Measurements from ENCODE around the gene COPZ2. TPM values are rescaled to one million over a fixed set of nuclear protein-coding genes. Genes with fewer than 3 reads are reported as not detected.
"Not testable (repeated sequence)": the region's sequence is repeated elsewhere in the genome, so short reads cannot be mapped to it uniquely, and the experiment has no call there.

Gene COPZ2, protein sequence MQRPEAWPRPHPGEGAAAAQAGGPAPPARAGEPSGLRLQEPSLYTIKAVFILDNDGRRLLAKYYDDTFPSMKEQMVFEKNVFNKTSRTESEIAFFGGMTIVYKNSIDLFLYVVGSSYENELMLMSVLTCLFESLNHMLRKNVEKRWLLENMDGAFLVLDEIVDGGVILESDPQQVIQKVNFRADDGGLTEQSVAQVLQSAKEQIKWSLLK
- 5.5 and 9.5 TPM in 2 replicates for total RNA-seq

DNA sequence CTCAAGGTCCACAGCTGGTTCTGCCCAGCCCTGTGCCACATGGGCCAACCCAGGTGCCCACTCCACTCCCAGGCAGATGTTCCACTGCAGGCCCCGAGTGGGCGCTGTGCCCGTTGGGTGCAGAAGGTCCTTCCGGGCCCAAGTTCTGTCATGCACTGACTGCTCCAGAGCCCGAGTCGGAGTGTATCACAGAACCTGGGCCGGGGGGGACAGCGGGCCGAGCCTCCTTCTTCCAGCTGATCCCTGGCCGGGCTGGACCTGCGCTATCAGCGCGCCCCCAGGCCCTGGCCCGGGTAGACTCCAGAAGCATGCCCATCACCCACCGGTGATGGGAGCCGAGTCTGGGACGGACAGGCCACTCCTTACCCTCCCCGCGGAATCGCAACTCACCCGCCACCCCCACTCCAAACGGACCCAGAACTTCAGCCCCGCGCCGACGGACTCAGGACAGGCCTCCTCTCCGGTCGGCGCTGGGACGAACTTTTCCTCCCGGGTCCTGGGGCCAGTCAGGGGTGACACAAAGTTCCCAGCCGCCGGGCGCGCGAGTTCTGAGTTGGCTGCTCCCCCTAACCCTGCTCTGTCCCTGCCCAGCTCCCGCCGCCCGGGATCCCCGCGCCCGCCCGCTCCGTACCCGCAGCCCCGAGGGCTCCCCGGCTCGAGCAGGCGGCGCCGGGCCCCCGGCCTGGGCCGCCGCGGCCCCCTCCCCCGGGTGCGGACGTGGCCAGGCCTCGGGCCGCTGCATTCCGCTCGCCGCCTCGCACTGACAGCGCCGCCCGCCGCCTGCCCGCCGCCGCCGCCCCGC lies at the start of gene COPZ2:
Gene COPZ2, minus strand, starts transcription at position 762 of the 802 bp plus-strand sequence. Its CDS starts 20 bp downstream, at position 742.
- DNase-seq (ENCODE audit: low read depth in 2 of 2) = peak in 1 of 2 donors; percentile 71

- no peak for DNase-seq (ENCODE audit: low read depth in 2 of 2)
These were observed 47.3 kb upstream of the COPZ2 start for GRCh38 chr17:48084932-48085331.

DNA sequence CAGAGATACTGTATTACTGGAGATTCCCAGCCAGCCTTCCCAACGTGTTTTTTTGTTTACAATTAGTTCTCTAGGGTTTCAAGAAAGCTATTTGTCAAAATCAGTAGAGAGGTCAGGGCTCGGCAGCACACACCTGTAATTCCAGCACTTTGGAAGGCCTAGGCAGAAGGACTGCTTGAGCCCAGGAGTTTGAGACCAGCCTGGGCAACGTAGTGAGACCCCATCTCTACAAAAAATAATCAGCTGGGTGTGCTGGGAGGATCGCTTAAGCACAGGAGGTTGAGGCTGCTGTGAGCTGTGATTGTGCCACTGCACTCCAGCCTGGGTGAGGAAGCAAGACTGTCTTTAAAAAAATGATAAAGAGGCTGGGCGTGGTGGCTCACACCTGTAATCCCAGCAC lies 44.3 kb upstream of the COPZ2 start:
- no peak for DNase-seq (ENCODE audit: low read depth in 2 of 2)

DNA sequence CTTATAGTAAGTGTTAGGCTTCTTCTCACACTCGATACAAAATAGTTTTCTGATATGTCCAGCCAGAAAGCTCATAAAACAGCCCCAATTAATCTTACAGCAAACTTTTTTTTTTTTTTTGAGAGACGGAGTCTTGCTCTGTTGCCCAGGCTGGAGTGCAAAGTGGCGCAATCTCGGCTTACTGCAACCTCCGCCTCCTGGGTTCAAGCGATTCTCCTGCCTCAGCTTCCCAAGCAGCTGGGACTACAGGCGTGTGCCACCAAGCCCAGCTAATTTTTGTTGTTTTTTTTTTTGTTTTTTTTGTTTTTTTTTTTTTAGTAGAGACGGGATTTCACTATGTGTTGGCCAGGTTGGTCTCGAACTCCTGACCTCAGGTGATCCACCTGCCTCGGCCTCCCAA lies 39.6 kb upstream of the COPZ2 start:
- DNase-seq (ENCODE audit: low read depth in 2 of 2) = not testable (repeated sequence)

- DNase-seq (ENCODE audit: low read depth in 2 of 2) = peak; percentile 67 to 80
These were observed 36.9 kb upstream of the COPZ2 start for GRCh38 chr17:48074322-48075081.

DNA sequence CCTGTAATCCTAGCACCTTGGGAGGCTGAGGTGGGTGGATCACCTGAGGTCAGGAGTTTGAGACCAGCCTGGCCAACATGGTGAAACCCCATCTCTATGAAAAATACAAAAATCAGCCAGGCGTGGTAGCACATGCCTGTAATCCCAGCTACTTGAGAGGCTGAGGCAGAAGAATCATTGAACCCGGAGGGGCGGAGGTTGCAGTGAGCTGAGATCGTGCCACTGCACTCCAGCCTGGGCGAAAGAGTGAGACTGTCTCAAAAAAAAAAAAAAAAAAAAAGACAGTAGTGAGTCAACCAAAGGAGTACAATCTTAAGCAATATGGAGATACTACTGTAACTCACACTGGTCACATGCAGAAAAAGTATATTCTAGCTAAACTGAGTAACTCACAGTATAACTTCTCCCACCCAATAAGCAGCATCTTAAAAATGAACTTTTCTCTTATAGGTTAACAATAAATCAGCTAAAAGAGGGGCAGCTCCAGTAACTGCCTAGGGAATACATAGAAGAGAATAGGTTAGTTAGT lies 36.0 kb upstream of the COPZ2 start:
- not testable (repeated sequence) for DNase-seq (ENCODE audit: low read depth in 2 of 2)

DNA sequence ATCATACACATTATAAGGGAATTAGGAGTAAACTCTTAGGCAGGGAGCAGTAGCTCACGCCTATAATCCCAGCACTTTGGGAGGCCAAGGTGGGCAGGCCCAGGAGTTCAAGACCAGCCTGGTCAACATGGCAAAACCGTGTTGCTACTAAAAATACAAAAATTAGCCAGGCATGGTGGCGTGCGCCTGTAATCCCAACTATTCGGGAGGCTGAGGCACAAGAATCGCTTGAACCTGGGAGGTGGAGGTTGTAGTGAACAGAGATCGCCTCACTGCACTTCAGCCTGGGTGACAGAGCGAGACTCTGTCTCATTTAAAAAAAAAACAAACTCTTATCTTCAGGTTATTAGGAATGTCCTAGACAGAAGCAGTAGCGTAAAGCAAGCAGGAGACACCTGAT lies 35.2 kb upstream of the COPZ2 start:
- not testable (repeated sequence) for DNase-seq (ENCODE audit: low read depth in 2 of 2)

DNA sequence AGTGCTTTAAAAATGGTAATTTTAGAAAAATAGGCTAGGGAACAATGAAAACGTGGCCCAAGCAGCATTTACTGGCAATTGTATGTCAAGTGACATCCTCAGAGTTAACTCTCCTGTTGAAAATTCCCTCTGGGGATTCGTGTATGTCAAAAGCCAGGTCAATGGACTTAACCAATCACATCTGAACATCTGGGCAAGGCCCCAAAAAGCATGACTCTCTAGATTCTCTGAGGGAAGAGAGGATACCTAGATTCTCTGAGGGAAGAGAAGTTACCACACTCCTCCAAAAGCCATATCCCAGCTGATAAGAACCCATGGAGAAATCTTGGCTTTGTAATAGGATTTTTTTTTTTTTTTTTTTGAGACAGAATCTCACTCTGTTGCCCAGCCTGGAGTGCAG lies 34.1 kb upstream of the COPZ2 start:
- DNase-seq (ENCODE audit: low read depth in 2 of 2) = no peak

- no peak for DNase-seq (ENCODE audit: low read depth in 2 of 2)
These were observed 32.6 kb upstream of the COPZ2 start for GRCh38 chr17:48070195-48070594.

- peak in 1 of 2 donors; percentile 52 for DNase-seq (ENCODE audit: low read depth in 2 of 2)
These were observed 30.9 kb upstream of the COPZ2 start for GRCh38 chr17:48068491-48068961.

GRCh38 chr17:48067808-48068207 lies 30.2 kb upstream of the COPZ2 start:
- DNase-seq (ENCODE audit: low read depth in 2 of 2) = not testable (repeated sequence)

DNA sequence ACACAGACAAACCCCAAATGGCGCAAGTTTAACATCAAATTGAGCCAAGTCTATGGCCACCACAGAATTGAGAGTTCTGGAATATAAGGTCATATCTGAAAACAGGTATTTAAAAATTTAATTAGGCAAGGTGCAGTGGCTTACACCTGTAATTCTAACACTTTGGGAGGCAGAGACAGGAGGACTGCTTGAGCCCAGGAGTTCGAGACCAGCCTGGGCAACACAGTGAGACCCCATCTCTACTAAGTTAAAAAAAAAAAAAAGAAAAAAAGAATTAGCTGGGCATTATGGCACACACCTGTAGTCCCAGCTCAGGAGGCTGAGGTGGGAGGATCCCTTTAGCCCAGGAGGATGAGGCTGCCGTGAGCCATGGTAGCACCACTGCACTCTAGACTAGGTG lies 29.6 kb upstream of the COPZ2 start:
- DNase-seq (ENCODE audit: low read depth in 2 of 2) = no peak

DNA sequence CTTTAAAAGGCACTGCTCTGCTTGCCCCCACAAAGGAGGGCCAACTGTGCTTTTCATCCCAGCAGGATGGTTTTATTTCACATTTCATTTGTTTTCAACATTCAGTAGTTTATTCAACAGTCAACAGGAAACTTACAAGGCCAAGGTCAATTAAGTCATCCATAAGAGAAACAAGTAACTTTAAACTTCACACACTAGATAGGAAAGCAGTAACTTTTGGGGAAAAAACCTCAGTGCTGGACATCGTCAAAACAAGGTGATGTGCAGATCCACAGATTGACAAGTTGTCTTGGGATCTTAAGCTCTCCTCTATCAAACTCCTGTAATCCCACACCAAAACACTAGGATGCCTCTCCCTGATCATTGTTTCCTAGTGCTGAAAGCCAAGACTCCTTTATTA lies 29.1 kb upstream of the COPZ2 start:
- DNase-seq (ENCODE audit: low read depth in 2 of 2) = peak in 1 of 2 donors; percentile 76

DNA sequence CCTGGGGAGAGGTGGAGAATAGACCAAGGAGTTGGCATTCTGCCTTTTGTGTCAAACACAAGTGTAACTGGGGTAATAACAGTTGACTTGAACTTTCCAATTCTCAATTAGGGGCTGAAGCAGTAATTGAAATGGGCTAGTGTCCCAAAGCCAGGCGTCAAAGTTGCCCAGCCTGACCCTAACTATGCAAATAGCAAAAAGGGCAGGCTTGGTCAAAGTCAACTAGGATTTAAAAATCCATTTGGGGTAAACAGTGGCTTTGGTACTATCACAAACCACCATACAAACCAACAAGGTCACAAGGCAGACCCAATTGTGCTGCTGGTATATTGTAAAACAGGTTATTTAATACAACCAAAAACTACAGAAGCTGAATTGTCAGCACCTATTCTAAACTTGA lies 28.6 kb upstream of the COPZ2 start:
- DNase-seq (ENCODE audit: low read depth in 2 of 2) = no peak

DNA sequence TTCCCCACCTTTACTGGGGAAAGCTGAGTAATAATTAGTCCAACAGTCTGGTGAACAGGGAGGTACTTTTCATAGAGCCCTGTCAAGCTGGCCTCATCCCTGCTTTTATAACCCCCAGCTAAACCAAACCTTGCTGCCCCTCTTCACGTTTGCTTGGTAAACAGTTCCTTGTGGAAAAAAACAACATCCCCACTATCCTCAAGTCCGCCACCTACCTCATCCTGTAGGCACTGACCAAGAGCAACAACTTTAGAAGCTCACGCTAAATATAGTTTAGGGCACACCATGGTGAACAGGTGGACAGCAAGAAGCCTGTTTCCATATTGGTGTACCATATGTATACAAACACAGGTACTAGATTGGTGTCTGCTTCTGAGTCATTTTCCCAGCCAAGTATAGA lies 27.0 kb upstream of the COPZ2 start:
- no peak for DNase-seq (ENCODE audit: low read depth in 2 of 2)

DNA sequence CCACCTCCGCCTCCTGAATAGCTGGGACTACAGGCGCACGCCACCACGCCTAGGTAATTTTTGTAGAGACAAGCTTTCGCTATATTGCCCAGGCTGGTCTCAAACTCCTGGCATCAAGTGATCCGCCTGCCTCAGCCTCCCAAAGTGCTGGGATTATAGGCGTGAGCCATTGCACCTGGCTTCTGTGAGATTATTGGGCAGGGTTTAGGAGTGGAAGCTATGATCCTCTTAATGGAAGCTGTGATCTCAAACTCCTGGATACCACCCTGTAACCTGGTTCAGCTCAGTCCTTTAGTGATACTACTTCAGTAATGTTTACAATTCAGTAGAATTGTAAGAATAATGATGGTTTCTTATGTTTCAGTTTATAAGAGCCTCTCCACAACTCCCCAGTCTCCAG lies 24.7 kb upstream of the COPZ2 start:
- no peak for DNase-seq (ENCODE audit: low read depth in 2 of 2)

DNA sequence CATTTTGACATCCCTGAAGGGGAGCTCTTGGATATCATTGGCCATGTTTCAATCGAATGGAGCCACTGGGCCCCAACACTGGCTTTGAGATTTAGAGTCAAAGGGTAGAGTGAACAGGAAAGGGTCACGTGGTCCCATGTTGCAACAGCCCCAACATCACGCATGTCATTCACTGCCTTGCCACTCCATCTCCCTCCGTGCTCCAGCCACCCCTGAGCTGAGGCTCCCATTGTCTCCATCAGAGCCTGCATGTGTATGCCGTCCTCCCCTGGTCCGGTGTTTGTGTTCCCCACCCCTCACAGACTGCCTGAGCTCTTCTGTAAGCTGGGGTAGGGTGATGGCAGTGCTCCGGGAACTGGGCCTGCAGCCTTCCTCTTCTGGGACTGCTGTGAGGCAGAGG lies 22.7 kb upstream of the COPZ2 start:
- no peak for DNase-seq (ENCODE audit: low read depth in 2 of 2)

DNA sequence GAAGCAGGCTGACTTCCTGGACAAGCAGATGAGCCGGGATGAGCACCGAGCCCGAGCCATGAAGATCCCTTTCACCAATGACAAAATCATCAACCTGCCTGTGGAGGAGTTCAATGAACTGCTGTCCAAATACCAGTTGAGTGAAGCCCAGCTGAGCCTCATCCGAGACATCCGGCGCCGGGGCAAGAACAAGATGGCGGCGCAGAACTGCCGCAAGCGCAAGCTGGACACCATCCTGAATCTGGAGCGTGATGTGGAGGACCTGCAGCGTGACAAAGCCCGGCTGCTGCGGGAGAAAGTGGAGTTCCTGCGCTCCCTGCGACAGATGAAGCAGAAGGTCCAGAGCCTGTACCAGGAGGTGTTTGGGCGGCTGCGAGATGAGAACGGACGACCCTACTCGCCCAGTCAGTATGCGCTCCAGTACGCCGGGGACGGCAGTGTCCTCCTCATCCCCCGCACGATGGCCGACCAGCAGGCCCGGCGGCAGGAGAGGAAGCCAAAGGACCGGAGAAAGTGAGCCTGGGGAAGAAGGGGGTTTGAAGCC lies 21.6 kb upstream of the COPZ2 start:
- no peak for DNase-seq (ENCODE audit: low read depth in 2 of 2)

GRCh38 chr17:48058393-48059124 lies 21.0 kb upstream of the COPZ2 start:
- no peak for DNase-seq (ENCODE audit: low read depth in 2 of 2)

GRCh38 chr17:48057626-48058025 lies 20.0 kb upstream of the COPZ2 start:
- no peak for DNase-seq (ENCODE audit: low read depth in 2 of 2)

- DNase-seq (ENCODE audit: low read depth in 2 of 2) = no peak
These were observed 19.3 kb upstream of the COPZ2 start for GRCh38 chr17:48056879-48057278.
